HG03469 (cell line): Measurements from ENCODE around the gene EGFL8.
"Not testable (repeated sequence)": the region's sequence is repeated elsewhere in the genome, so short reads cannot be mapped to it uniquely, and the experiment has no call there.

Experiments
- ATAC-seq: cut with Tn5 transposase; IDR thresholded peaks from one replicate; pipeline ENCODE4 v1.9.1; 2021; ENCODE audit warnings: mild to moderate bottlenecking, moderate library complexity, moderate number of reproducible peaks; ENCODE audit not compliant: unreplicated experiment

EGFL8 gene

GRCh38 chr6:32182555-32182981 is 18.2 kb downstream of the EGFL8 start:
- no peak for ATAC-seq

GRCh38 chr6:32183030-32183429 is 18.6 kb downstream of the EGFL8 start:
- ATAC-seq, result no peak

GRCh38 chr6:32183483-32184083 is 19.2 kb downstream of the EGFL8 start:
- no peak for ATAC-seq

GRCh38 chr6:32184084-32184640 is 19.8 kb downstream of the EGFL8 start, which contains the start of gene AGER:
AGER (minus strand) TSS chr6:32184253; CDS start chr6:32184222, 31 bp downstream.
- no peak for ATAC-seq

- ATAC-seq, result not testable (repeated sequence)
These were observed 21.3 kb downstream of the EGFL8 start for GRCh38 chr6:32185681-32186131.

- not testable (repeated sequence) for ATAC-seq
These were observed 21.9 kb downstream of the EGFL8 start for GRCh38 chr6:32186151-32186840.

GRCh38 chr6:32187009-32187709 is 22.8 kb downstream of the EGFL8 start:
- ATAC-seq, result no peak

GRCh38 chr6:32187725-32188380 is 23.5 kb downstream of the EGFL8 start:
- not testable (repeated sequence) for ATAC-seq

GRCh38 chr6:32188381-32189068 is 24.1 kb downstream of the EGFL8 start:
- ATAC-seq, result no peak

GRCh38 chr6:32189069-32189741 is 24.8 kb downstream of the EGFL8 start:
- no peak for ATAC-seq

- no peak for ATAC-seq
These were observed 25.3 kb downstream of the EGFL8 start for GRCh38 chr6:32189742-32190053.

GRCh38 chr6:32190054-32190851 is 25.9 kb downstream of the EGFL8 start, which contains the start of gene PBX2:
PBX2 (minus strand) TSS chr6:32190202; CDS start chr6:32189915, 287 bp downstream.
- no peak for ATAC-seq

GRCh38 chr6:32190911-32191677 is 26.7 kb downstream of the EGFL8 start:
- ATAC-seq, result no peak

- ATAC-seq, result no peak
These were observed 27.6 kb downstream of the EGFL8 start for GRCh38 chr6:32191696-32192607.

- no peak for ATAC-seq
These were observed 28.2 kb downstream of the EGFL8 start, which contains the start of gene GPSM3 for GRCh38 chr6:32192608-32193039. GPSM3 (minus strand) TSS chr6:32192643; CDS start chr6:32192513, 130 bp downstream.

GRCh38 chr6:32193096-32193495 is 28.7 kb downstream of the EGFL8 start:
- ATAC-seq, result not testable (repeated sequence)

GRCh38 chr6:32194388-32194787 is 30.0 kb downstream of the EGFL8 start:
- no peak for ATAC-seq
